Upper lobe of left lung (tissue), 4 donors: Measurements from ENCODE around the gene RIBC1.

ENCODE experiments used
- CTCF ChIP-seq, 6 experiments: fragments of 450-650 bp in 4 of 6; fragments of 200-600 bp in 2 of 6; sonication (generic) in 2 of 6; IDR thresholded peaks; one replicate each; pipeline ENCODE4 v1.5.1; 2016 to 2019; ENCODE audit warnings: antibody characterized with exemption in 6 of 6
- EP300 ChIP-seq, 4 donors: sonication (generic); formaldehyde crosslinking; IDR thresholded peaks; one replicate each; pipeline ENCODE4 v1.5.1; 2017; ENCODE audit warnings: antibody characterized with exemption in 4 of 4, control low read depth in 2 of 4
- POLR2A ChIP-seq, 4 donors: fragments of 450-650 bp; IDR thresholded peaks; one replicate each; pipeline ENCODE4 v1.5.1; 2016 to 2017; ENCODE audit warnings: antibody characterized with exemption in 4 of 4, mild to moderate bottlenecking in 2 of 4

DNA sequence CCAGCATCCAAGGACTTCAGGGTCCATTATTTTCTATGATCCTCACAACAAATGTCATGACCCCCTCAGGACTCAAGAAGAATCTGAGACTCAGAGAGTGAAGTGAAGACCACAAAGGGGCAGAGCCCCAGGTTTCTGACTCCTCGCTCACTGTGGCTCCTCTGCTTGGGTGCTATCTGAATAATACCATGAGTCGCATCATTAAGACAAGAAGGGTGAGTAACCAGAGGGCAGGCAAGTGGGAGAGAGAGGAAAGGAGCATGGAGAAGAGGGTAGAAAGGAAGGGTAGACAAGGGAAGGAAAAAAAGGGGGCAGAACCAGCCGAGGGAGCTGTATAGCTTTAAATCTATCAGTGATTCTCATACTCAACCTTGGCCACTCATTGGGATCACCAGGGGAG, 27.0 kb downstream of the RIBC1 start:
- TF ChIP-seq CTCF (IDR thresholded peaks at IDR 0.05): no peak
- TF ChIP-seq POLR2A (IDR thresholded peaks at IDR 0.05): no peak
- no peak for TF ChIP-seq EP300 (IDR thresholded peaks at IDR 0.05)
